Stomach (tissue), 4 donors: ENCODE data around the gene GCA.

Experiments used
- EP300 ChIP-seq: sonication (generic); formaldehyde crosslinking; IDR thresholded peaks from one replicate; pipeline ENCODE4 v1.6.1; 2017; ENCODE audit warnings: antibody characterized with exemption
- POLR2A ChIP-seq, 4 donors: fragments of 450-650 bp; IDR thresholded peaks; one replicate each; pipeline ENCODE4 v1.6.1; 2016; ENCODE audit warnings: antibody characterized with exemption in 4 of 4, control low read depth in 2 of 4, mild to moderate bottlenecking in 1 of 4, moderate library complexity in 1 of 4
- TF ChIP-seq, protein P1 (sequence below), 7 experiments: fragments of 450-650 bp in 4 of 7; fragments of 200-600 bp in 3 of 7; sonication (generic) in 3 of 7; IDR thresholded peaks; one replicate each; pipeline ENCODE4 v1.5.1; 2016 to 2019; ENCODE audit warnings: antibody characterized with exemption in 7 of 7, control low read depth in 2 of 7, mild to moderate bottlenecking in 1 of 7

GRCh38 chr2:162340822-162341221, 3.1 kb upstream of the GCA start:
- TF ChIP-seq, protein P1, sequence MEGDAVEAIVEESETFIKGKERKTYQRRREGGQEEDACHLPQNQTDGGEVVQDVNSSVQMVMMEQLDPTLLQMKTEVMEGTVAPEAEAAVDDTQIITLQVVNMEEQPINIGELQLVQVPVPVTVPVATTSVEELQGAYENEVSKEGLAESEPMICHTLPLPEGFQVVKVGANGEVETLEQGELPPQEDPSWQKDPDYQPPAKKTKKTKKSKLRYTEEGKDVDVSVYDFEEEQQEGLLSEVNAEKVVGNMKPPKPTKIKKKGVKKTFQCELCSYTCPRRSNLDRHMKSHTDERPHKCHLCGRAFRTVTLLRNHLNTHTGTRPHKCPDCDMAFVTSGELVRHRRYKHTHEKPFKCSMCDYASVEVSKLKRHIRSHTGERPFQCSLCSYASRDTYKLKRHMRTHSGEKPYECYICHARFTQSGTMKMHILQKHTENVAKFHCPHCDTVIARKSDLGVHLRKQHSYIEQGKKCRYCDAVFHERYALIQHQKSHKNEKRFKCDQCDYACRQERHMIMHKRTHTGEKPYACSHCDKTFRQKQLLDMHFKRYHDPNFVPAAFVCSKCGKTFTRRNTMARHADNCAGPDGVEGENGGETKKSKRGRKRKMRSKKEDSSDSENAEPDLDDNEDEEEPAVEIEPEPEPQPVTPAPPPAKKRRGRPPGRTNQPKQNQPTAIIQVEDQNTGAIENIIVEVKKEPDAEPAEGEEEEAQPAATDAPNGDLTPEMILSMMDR (IDR thresholded peaks at IDR 0.05) = no peak
- TF ChIP-seq EP300 (no peak), POLR2A (IDR thresholded peaks at IDR 0.05) (no peak)
